Measurements from ENCODE around the gene DNAJC27. TPM values are rescaled to one million over a fixed set of nuclear protein-coding genes. Genes with fewer than 3 reads are reported as not detected.

Gene DNAJC27
- total RNA-seq, 2 donors from 2014 or later: 6.2 to 6.5 TPM

DNA sequence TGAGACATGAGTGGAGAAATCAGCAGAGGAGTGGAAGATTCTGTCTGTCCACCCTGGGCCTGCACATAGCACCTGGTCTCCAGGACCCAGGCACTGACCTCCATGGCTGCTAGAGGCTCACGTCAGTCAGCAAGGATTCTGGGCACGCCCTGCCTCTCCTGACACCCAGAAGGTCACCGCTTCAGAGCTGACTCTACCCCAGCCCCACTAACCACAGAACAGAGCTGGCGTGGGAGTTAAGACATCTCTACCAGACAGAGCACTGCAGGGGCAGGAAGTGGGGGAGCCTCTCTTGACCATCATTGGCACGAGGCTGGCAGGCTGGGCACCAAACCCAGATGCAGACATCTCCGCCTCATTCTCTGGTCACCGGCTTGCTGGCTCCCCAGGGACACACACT is 54.7 kb downstream of the DNAJC27 start:
- WGBS, 2 experiments (ENCODE audit: insufficient coverage in 1 of 2, insufficient read length in 1 of 2): 94 to 97% methylated on average over 3 to 7 of the region's 7 CpGs
- peaks cover under 1% of the 10 kb centered on the region for H3K36me3 Mint-ChIP-seq (ENCODE audit: low read depth)
- Histone ChIP-seq H3K36me3 (ENCODE audit: control insufficient read depth, insufficient read depth, low read length) (no peaks in the 10 kb centered on the region), H3K9me3 (ENCODE audit: control insufficient read depth, low read length) (no peaks in the 10 kb centered on the region), H3K9ac (ENCODE audit: extremely low read depth, low read length, poor library complexity, severe bottlenecking) (no peak overlapping the region), H3K27me3 (ENCODE audit: control insufficient read depth, insufficient read depth, low read length, poor library complexity, severe bottlenecking) (peaks cover 25% of the 10 kb centered on the region), H3K4me3 (ENCODE audit: low read length) (no peak overlapping the region), H3K27ac (ENCODE audit: low read depth, low read length) (no peak overlapping the region), H3K4me1 (ENCODE audit: control insufficient read depth, insufficient read depth, low read length) (no peaks in the 10 kb centered on the region)
- no peak for DNase-seq
- TF ChIP-seq, protein P1, sequence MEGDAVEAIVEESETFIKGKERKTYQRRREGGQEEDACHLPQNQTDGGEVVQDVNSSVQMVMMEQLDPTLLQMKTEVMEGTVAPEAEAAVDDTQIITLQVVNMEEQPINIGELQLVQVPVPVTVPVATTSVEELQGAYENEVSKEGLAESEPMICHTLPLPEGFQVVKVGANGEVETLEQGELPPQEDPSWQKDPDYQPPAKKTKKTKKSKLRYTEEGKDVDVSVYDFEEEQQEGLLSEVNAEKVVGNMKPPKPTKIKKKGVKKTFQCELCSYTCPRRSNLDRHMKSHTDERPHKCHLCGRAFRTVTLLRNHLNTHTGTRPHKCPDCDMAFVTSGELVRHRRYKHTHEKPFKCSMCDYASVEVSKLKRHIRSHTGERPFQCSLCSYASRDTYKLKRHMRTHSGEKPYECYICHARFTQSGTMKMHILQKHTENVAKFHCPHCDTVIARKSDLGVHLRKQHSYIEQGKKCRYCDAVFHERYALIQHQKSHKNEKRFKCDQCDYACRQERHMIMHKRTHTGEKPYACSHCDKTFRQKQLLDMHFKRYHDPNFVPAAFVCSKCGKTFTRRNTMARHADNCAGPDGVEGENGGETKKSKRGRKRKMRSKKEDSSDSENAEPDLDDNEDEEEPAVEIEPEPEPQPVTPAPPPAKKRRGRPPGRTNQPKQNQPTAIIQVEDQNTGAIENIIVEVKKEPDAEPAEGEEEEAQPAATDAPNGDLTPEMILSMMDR (conservative IDR thresholded peaks at IDR 0.05): no peak
- no peaks in the 10 kb centered on the region for H3K9me3 Mint-ChIP-seq
- no peak overlapping the region for H3K4me3 Mint-ChIP-seq
- peaks cover 7% of the 10 kb centered on the region for H3K4me1 Mint-ChIP-seq
- H3K27ac Mint-ChIP-seq: no peak overlapping the region
- peaks cover 21% of the 10 kb centered on the region for H3K27me3 Mint-ChIP-seq (ENCODE audit: insufficient read depth)

DNA sequence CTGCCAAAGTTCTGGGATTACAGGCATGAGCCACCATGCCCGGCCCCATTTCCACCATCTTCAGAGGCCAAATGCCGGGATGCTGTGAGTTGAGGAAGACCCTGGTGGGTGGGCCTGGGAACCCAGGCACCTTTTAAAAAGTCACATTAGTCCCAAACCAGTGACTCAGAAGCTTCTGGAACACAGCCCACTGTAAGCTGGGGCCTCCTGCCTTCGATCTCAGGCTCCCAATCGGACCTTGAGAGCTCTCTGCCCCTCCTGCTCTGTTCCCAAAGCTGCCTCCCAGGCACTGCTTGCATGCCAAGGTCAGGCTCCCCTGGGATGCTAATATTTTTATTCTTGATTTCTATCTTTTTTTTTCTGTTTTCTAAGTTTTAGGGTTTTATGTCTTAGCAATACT is 56.0 kb downstream of the DNAJC27 start:
- no peak for DNase-seq
- Mint-ChIP-seq H3K4me1 (peaks cover 7% of the 10 kb centered on the region), H3K9me3 (peaks cover 2% of the 10 kb centered on the region), H3K4me3 (no peak overlapping the region), H3K27me3 (ENCODE audit: insufficient read depth) (peaks cover 17% of the 10 kb centered on the region), H3K27ac (no peak overlapping the region), H3K36me3 (ENCODE audit: low read depth) (peaks cover 5% of the 10 kb centered on the region)
- Histone ChIP-seq H3K27ac (ENCODE audit: low read depth, low read length) (no peak overlapping the region), H3K9me3 (ENCODE audit: control insufficient read depth, low read length) (no peaks in the 10 kb centered on the region), H3K27me3 (ENCODE audit: control insufficient read depth, insufficient read depth, low read length, poor library complexity, severe bottlenecking) (peaks cover 21% of the 10 kb centered on the region), H3K9ac (ENCODE audit: extremely low read depth, low read length, poor library complexity, severe bottlenecking) (no peak overlapping the region), H3K4me1 (ENCODE audit: control insufficient read depth, insufficient read depth, low read length) (no peaks in the 10 kb centered on the region), H3K36me3 (ENCODE audit: control insufficient read depth, insufficient read depth, low read length) (peaks cover 3% of the 10 kb centered on the region), H3K4me3 (ENCODE audit: low read length) (no peak overlapping the region)
- 94 to 95% methylated on average over 3 to 4 of the region's 4 CpGs for WGBS, 2 experiments (ENCODE audit: insufficient coverage in 1 of 2, insufficient read length in 1 of 2)
- TF ChIP-seq, protein P1 (conservative IDR thresholded peaks at IDR 0.05): no peak

DNA sequence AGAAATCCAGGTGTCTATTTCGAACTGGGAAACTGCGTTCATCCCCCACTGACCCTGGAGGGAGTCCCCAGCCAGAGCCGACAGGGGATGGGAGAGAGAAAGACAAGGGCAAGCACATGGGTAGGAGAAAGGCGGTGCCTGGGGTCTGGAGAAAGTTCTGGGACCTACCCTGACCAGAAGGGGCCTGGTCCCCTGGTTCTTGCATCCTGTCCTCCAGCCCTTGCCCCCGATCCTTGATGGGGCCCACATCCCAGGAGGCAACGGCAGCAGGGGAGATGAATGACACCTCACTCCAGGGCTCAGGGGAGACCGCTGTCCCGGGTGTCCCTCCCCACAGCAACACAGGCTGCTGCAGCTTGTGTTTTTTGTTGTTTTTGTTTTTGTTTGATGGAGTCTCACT is 56.6 kb downstream of the DNAJC27 start:
- H3K4me3 ChIP-seq (ENCODE audit: low read length): no peak overlapping the region
- H3K9me3 ChIP-seq (ENCODE audit: control insufficient read depth, low read length): peaks cover 3% of the 10 kb centered on the region
- peaks cover 15% of the 10 kb centered on the region for H3K27me3 Mint-ChIP-seq (ENCODE audit: insufficient read depth)
- no peak overlapping the region for H3K27ac Mint-ChIP-seq
- no peak overlapping the region for H3K9ac ChIP-seq (ENCODE audit: extremely low read depth, low read length, poor library complexity, severe bottlenecking)
- TF ChIP-seq, protein P1 (conservative IDR thresholded peaks at IDR 0.05): no peak
- WGBS, 2 experiments (ENCODE audit: insufficient coverage in 1 of 2, insufficient read length in 1 of 2): 94 to 100% methylated on average over 1 to 7 of the region's 8 CpGs
- no peaks in the 10 kb centered on the region for H3K4me1 ChIP-seq (ENCODE audit: control insufficient read depth, insufficient read depth, low read length)
- H3K36me3 ChIP-seq (ENCODE audit: control insufficient read depth, insufficient read depth, low read length): peaks cover 3% of the 10 kb centered on the region
- peaks cover 7% of the 10 kb centered on the region for H3K9me3 Mint-ChIP-seq
- H3K27me3 ChIP-seq (ENCODE audit: control insufficient read depth, insufficient read depth, low read length, poor library complexity, severe bottlenecking): peaks cover 18% of the 10 kb centered on the region
- H3K27ac ChIP-seq (ENCODE audit: low read depth, low read length): no peak overlapping the region
- no peak overlapping the region for H3K4me3 Mint-ChIP-seq
- peaks cover 7% of the 10 kb centered on the region for H3K4me1 Mint-ChIP-seq
- no peak for DNase-seq
- peaks cover 10% of the 10 kb centered on the region for H3K36me3 Mint-ChIP-seq (ENCODE audit: low read depth)
